ENCODE results near the gene MKX.

DNA sequence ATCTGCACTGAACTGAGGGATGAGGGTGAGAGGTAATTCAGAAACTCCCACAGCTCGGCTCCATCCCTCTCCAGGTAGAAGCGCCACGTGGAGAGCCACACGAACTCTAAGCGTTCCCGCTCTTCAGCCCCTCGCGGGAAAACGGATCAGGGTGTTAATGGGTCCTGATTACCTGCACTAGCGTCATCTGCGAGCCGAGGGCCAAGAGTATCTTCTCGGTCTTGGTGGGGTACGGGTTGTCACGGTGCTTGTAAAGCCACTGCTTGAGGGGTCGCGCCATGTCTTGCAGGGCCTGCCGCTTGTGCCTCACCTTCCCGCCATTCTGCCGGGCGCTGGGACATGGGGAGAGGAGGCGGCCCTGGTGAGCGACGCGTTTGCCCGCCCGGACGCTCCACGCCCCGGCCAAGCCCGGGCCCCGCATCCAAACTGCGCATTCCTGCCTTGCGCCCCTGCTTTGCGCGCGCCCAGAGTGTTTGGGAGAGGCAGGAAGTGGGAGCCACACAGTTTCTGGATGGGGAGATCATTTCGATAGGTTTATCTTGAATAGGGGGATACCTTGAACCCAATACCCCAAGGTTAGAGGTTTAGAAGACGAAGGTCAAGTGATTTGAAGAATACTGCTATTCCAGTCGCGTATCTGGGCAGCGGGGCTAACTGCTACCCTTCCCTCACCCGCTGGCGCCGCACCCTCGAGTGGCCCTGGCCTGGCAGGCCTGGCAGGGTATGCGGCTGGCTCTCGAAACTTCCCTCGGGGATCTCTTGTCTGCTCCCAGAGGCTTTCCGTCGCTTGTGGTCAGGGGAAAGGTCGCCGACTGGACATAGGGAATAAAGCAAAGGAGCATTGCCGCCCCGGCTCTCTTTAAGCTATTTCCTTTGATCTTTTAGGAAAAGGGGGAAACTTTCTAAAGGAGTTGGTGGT lies 4.2 kb downstream of the MKX start:
- TF ChIP-seq, protein P1, sequence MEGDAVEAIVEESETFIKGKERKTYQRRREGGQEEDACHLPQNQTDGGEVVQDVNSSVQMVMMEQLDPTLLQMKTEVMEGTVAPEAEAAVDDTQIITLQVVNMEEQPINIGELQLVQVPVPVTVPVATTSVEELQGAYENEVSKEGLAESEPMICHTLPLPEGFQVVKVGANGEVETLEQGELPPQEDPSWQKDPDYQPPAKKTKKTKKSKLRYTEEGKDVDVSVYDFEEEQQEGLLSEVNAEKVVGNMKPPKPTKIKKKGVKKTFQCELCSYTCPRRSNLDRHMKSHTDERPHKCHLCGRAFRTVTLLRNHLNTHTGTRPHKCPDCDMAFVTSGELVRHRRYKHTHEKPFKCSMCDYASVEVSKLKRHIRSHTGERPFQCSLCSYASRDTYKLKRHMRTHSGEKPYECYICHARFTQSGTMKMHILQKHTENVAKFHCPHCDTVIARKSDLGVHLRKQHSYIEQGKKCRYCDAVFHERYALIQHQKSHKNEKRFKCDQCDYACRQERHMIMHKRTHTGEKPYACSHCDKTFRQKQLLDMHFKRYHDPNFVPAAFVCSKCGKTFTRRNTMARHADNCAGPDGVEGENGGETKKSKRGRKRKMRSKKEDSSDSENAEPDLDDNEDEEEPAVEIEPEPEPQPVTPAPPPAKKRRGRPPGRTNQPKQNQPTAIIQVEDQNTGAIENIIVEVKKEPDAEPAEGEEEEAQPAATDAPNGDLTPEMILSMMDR (conservative IDR thresholded peaks at IDR 0.05 in 1 of 2, IDR thresholded peaks at IDR 0.05 in 1 of 2; ENCODE audit: extremely low read depth in 1 of 2, insufficient read depth in 1 of 2, low read depth in 1 of 2, low read length in 2 of 2): no peak
- TF ChIP-seq EZH2 (IDR thresholded peaks at IDR 0.05; ENCODE audit: borderline replicate concordance, low read length): no peak
